GM18520 (cell line): Measurements from ENCODE around the gene KMT2D.

Experiments used
- ATAC-seq: cut with Tn5 transposase; IDR thresholded peaks from one replicate; pipeline ENCODE4 v1.9.1; 2021; ENCODE audit not compliant: unreplicated experiment

KMT2D gene

DNA sequence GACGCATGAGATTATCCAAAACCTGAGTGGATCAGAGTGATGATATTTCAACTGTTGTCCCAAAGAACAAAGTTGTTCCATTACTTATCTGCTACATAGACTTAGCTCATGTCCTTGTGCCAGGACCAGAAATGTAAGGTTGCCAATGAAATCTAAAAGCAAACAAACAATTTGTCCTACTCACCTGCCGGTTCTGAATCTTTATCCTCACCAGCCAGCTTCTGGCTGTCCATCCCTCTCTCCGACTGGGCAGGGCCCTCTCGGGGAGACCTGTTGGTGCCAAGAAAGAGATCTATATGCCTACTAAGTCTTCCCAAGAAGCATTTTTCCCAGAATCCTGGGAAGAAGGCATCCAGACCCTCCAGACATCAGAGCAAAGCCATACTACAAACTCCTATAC lies 5.5 kb downstream of the KMT2D start:
- ATAC-seq, result no peak

DNA sequence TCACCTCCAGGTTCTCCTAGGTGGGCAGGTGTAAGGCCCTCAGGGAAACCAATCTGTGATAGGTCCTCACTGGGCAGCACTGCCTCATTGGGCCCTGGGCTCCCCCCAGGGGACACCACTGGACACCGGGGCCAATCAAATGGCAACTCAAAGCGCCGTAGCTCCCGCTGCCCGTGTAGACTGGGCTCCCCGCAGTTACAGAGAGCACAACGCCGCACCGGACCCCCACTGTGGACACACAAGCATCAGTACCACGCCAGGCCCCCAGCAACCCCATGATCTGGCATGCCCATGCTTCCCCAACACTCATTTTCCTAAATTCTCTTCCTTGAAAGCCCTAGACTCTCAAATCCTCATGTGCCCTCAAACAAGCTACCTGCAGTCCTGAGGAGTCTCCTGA lies 6.1 kb downstream of the KMT2D start:
- no peak for ATAC-seq

DNA sequence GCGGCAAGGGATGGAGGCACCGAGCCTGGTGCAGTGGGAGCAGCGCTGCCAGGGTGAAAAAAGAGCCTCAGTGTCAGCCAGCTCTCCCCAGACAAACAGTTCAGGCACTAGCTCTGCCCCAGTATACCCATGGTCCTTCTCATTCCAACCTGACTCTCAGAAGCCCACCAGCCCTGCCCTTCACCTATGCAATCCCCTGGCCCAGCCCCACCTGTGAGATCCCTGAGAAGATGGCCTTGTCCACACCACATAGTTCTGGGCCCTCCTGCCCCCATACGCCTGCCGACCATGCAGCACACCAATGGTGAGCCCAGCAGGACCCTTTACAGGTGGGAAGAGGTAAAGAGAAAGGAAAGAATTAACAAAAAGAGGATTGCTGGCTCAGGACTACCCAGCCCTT lies 6.5 kb downstream of the KMT2D start:
- no peak for ATAC-seq

DNA sequence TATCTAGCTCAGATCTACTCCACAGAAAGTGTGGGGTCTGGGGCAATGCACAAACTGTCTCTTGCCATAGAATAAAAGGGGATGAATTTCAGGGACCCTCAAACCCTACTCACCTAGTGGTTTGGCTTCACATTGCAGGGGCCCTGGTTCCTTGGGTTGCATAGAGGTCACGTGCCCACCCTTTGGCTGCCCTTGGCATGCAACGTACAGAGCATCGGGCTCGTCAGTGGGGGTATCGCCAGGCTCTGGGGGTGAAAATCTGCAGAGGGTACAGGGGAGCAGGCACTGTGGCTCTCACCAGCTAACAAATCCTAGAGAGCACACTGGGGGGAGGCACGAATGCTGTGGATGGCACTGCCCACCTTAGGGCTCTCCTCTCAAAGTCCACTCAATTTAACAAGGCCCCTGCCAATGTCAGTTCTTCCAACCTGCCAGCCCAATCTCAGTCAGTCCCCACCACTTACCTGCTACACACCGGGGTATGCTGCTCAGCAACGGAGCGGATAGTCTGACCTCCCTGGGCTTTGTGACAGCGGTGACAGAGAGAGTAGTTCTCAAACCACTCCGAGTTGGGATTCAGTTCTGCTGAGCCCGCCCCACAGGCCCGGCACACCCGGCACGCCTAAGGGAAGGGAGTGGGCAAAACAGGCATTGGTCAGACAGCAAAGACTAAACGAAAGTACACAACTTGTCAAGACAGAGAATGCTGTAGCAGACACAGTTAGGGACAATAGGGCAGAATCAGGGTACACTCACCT lies 8.0 kb downstream of the KMT2D start:
- no peak for ATAC-seq

DNA sequence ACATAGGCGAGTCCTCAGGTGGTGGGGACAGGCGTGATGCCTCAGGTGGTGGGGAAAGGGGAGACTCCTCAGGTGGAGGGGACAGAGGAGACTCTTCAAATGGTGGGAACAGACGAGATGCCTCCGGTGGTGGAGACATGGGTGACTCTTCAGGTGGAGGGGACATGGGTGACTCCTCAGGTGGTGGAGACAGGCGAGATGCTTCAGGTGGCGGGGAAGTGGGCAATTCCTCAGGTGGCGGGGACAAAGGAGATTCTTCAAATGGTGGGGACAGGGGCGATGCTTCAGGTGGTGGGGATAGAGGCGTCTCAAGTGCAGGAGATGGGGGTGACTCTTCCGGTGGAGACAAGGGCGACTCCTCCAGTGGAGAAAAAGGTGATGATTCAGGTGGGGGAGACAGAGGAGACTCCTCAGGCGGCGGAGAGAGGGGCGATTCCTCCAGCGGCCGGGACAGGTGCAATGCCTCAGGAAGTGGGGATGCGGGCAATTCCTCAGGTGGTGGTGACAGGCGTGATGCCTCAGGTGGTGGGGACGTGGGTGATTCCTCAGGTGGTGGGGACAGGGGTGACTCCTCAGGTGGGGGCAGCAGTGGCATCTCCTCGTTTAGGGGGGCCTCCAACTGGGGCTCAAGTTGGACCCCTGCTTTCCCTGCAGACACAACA lies 8.7 kb downstream of the KMT2D start:
- no peak for ATAC-seq

DNA sequence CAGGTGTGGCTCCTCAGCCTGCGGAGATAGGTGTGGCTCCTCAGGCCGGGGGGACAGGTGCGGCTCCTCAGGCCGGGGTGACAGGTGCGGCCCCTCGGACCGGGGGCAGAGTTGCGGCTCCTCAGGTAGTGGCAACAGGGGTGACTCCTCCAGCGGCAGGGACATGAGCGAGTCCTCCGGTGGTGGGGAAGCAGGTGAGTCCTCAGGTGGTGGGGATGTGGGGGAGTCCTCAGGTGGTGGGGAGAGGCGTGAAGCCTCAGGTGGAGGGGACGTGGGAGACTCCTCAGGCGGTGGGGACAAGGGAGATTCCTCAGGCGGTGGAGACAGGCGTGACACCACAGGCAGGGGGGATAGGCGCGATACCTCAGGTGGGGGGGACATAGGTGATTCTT lies 9.2 kb downstream of the KMT2D start:
- no peak for ATAC-seq

DNA sequence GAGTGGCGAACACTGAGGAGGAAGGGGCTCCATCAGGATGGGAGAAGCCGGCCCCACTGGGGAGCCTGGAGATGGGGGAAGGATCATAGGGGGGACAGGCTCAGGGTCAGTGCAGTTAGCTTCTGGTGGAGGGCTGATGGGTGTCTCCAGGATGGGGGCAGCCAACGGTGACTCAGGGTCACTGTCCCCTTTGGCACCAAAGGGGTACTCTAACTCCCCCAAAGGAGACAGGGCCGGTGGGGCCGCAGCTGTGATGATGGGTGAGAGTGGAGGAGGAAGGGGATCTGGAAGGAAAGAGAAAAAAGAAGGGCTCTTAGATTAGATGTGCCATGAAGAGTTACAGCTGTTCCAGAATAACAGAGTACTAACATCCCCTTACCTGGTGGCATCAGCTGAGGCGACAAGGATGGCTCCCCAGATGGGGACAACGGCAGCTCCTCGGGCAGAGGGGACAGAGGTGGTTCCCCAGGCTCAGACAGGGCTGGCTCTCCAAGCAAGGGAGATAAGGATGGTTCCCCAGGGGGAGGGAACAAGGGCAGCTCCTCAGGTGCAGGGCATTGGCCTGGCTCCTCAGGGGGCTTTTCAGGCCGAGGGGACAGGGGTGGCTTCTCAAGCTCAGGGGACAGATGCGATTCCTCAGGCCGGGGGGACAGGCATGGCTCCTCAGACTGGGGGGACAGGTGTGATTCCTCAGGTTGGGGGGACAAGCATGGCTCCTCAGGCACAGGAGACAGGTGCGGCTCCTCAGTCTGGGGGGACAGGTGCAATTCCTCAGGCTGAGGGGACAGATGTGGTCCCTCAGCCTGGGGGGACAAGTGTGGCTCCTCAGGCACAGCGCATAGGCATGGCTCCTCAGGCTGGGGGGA lies 9.9 kb downstream of the KMT2D start:
- no peak for ATAC-seq

DNA sequence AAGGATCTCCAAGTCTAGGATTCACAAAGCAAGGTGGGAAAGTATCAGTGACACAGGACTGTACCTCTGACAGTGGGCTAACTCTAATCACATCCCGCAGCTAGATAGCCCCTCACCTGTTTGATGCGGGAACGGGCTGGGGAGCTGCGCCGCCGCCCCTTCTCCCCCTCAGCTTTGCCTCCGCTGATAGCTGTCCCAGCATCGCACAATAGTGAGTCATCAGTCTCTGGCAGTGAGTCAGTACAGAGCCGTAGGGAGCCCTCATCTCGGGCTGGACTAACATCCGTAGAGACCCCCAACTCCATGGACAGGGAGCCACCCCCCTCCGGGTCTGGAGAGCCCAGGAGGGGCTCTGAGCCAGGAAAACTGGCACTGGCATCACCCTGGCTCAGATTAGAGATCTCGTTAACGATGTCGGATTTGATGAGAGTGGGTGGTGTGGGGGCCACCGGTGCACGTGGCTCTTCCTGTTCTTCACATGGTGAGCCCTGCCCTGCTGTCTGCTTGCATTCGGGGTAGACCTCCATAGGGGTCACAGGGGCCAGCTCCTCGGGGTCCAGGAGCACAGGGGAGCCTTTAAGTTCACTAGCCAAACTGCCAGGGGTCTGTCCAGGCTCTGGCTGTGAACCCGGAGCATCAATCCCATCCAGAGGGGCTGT lies 10.9 kb downstream of the KMT2D start:
- no peak for ATAC-seq

DNA sequence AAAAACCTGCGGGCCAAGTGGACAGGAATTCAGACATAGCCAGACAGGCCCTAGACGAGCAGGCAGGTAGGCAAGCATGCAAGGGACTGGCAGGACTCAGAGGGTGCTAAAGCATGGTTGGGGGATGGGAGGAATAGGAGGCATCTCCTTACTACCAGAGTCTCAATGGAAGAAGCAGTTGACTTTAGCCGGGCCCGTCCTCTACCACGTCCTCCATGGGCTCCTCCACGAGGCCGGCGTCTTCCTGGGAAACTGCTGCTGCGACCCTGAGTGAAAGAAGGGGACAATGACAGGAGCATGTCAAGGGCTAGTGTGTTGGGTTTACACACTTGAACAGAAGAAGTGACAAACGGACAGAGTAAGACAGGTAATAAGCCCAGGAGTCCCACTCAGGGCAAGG lies 11.6 kb downstream of the KMT2D start:
- ATAC-seq, result no peak

DNA sequence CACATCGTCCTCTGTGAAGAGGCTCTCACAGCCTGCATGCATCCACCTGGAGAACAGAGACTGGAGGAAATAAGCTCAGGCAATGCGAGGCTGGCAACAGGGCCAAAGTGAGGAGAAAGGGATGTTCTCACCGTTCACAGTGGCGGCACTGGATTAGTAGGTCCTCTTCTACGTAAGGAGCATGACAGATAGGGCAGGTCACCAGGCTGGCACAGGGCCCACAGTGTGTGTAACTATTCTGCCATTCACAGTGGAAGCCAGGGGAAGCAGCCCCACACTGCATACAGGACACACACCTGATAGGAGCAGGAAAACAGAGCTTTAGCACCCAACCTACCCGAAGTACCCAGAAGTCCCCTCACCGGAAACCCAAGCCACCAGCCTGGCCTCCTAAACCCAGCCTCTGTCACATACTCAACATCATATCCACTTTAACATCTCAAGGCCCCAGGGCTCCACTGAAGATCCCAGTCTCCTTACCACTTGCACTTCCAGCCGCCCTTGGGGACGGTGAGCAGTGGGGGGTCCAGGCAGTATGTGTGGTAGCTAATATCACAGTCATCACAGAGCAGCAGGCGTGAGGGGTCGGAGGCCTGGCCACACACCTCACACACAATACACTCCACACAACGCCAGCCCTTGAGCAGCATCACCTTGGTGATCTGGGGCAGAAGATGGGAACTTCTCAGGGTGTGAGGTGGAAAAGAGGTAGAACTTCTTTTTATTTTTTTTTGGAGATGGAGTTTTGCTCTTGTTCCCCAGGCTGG lies 14.3 kb downstream of the KMT2D start:
- ATAC-seq, result no peak

DNA sequence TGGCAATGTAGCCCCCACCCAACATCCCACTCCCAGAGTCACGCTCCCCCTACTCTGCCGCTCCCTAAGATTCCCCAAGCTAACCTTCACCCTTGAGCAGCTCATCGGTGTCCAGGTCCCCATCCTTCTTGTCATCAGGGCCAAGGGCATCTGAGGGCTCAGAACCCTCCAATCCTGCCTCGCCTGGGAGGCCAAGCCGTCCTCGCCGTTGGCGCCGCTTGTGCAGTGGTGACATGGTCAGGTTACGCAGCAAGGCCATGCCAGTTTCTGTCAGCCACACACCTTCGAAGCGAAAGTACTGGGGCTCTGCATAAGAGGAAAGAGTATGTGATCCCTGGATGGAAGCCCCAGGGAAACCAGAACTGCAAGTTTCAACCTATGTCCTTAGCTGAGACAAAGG lies 15.9 kb downstream of the KMT2D start:
- ATAC-seq, result no peak

DNA sequence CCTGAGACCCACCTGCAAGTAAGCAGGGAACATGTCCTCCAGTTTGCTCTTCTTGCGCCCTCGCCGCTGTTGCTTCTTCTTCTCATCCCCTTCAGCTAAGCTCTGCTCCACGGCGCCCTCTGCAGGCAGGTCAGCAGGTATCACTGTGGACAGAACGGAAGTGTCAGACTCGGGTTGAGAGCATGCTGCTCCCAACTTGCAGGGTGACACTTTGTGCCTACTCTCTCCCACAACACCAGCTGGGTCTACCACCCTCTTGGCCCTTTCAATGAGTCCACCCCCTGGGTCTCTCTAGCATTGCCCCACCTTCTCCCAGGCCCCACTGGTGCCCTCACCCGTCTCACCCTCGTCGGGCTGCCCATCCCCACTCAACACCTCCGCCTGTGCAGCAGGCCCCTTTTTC lies 16.7 kb downstream of the KMT2D start:
- ATAC-seq, result no peak

DNA sequence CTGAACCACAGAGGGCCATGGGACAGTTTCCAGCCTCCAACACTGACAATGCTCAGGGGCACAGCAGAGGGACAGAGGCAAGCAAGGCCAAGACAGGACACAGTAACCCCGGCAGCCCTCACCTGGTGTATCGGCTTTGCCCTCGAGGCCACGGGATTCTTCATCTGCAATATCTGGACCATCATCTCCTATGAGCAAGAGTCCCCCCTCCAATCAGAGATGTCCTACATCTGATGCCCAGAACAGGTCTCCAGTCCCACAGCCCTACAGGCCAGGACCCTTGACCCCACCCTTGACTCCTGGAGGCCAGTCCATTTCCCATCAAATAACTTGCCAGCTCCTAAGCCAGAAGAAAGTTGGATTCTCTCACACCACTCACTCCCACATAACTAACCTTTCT lies 17.4 kb downstream of the KMT2D start:
- ATAC-seq, result no peak

DNA sequence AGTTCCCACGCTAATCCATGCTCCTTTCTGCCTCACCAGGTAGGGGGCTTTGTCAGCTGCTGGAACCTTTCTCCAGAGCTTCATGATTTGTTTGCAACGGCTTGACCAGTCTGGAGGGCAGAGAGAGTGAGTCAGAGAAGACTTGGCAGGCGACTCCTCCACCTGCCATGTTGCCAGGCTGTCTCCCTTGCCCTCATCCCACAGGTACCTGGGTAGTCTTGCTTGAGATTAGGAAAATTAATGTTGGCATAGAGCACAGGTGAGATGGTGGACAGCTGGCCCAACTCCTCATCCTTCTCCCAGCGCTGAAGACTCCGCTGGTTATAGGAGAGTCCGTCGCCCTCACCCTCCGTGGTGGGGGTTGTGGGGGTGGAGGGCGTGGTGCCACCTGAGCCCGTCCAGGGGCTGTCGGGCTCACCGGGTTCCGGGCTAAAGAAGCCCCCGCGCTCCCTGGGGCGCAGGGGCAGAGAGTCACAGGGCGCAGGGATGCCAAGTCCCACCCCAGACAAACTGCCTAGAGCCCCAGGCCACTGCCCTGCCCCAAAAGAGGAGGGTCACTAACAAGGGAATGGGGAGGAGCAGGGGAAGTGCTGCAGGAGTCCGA lies 18.6 kb downstream of the KMT2D start:
- no peak for ATAC-seq

DNA sequence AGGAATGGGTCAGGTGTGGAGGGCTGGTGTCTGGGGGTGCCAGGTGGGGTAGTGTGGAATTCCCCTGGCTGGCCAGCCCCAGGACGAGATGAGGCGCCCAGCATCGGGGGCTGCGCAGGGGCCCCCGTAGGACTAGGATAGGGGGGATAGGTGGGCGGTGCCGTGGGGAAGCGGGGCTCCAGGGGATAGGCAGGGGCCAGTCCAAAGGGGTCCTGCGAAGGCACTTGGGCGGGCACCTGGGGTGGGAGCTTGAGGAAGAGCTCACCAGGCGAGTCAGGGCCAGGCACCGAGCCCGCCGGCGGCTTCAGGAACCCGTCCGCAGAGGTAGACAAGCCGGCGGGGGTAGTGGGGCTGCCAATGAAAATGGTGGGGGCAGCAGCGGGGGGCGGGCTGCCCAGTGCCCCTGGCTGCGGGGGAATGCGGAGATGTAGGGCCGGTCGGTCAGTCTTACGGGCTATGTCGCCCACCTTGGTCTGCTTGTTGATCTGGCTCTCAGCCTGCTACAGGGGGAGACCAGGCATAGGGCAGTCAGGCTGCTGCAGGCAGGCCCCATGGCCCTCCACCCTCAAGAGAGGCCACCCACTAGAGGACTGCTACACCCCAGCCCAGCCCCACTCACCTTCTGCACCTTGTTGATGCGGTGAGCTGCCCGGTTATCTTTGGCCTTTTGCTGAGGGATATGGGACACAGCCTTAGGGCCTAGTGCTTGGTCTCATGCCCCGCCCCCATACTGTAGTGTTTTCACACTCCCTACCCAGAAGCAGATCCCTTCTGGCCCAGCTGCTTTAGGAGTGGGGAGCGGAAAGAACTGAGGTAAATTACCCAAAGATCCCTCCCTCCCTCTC lies 19.3 kb downstream of the KMT2D start:
- no peak for ATAC-seq

DNA sequence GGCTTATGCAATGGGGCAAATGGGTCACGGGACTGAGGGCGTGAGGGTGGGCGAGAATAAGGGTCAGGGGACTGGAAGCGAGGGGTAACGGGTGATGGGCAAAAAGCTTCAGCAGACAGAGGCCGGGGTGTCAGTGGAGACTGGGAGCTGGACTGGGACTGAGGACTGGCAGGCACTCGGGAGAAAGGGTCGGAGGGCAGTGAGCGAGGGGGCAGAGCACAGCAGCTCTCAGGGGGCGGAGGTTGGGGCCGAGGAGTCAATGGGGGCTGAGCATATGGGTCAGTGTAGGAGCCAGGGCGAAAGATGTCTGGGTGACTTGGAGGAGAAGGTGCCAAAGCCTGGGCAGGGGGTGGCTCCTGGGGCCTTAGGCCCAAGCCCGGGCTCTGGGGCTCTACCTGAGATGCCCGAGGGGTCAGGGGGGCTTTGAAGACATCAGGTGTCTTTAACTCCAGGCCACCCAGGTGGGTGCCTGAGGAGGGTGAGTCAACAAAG lies 20.2 kb downstream of the KMT2D start:
- no peak for ATAC-seq

DNA sequence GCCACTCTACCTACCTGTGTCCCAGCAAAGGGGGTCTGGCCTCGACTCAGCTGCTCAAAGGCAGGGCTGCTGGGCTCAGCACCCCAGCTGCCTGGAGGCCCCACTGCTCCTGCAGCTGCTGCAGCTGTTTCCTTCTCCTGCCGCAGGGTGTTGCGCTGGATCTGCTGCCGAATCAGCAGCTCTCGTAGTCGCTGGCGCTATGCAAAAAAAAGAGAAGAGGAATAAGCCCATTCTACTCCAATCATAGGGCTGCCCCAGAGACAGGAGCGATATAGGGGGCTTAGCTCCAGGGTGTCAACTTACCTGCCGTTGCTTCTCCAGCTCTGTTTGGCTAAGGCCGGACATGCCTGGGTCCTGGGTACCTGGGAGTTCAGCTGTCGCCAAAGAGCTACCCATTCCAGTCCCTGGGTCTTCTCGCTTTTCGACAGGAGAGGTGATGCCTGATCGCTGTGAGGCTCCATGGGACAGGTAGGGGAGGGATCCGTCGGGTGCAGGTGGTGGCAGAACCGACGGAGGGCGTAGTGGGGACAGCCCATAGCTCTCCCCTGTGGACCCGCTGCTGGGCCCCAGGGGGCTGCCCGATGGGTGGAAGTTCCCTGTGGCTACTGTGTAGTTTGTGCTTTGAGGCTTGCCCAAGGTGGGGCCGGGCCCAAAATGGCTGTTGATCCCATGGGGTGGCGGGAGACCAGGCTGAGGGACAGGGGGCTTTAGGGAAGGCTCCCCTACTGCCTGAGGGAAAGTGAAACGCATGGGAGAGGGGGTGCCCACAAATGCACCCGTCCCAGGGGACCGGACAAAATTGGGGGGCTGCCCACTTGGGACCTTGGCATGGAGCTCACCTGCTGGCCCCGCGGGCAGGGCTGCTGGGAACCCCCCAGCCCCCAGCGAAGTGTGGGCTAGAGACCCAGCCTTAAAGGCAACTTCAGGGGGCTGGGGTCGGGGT lies 20.9 kb downstream of the KMT2D start:
- no peak for ATAC-seq

DNA sequence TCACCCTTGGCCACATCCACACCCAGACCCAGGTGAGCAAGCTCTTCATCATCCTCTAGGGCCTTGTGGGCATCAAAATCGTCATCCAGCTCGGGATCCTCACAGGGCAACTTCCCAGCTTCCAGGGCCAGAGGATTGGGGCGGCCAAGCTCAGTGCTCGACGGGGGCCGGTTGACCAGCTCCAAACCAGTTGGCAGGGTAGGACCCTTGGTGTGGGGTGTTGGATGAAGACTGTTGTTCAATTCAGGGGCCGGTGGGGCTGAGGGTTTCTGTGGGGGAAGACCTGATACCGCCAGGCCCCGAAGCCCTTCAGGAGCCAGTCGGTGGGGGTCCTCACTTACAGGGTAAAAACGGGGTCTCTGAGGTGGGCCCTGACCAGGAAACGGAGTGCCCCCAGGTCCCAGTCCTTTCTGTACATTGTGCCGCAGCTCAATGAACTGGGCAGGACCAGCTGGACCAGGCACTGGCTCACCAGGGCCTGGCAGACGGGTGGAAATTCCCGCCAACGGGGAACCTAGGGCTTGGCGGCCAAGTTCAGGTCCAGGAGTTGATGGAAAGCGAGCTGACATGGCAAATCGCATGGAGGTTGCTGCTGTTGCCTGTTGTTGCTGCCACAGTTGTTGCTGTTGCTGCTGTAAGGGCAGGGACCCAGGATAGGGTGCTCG lies 22.2 kb downstream of the KMT2D start:
- no peak for ATAC-seq
